HepG2 (cell line): Measurements from ENCODE around the gene PEAK3. TPM values are rescaled to one million over a fixed set of nuclear protein-coding genes. Genes with fewer than 3 reads are reported as not detected.
A peak's percentile ranks its signal among the peaks of the same experiment; 100 is the strongest.

Experiments used
- FOXA3 ChIP-seq: IDR thresholded peaks from 2 replicates; pipeline ENCODE4 v1.6.1; 2016; ENCODE audit warnings: missing genetic modification reagents, missing compliant biosample characterization
- GATAD2A ChIP-seq: IDR thresholded peaks from 2 replicates; pipeline ENCODE4 v1.6.1; 2016
- GFI1 ChIP-seq: sonication (generic); formaldehyde crosslinking; IDR thresholded peaks from 2 replicates; pipeline ENCODE4 v1.5.0; 2020; ENCODE audit warnings: missing genetic modification reagents, mild to moderate bottlenecking, borderline replicate concordance
- HNF1B ChIP-seq: sonication (generic); formaldehyde crosslinking; IDR thresholded peaks from 2 replicates; pipeline ENCODE4 v1.5.1; 2020; ENCODE audit warnings: mild to moderate bottlenecking, moderate library complexity, missing genetic modification reagents
- IKZF4 ChIP-seq: sonication (generic); formaldehyde crosslinking; IDR thresholded peaks from 2 replicates; pipeline ENCODE4 v1.5.1; 2020; ENCODE audit warnings: borderline replicate concordance, mild to moderate bottlenecking, low read depth, missing genetic modification reagents; ENCODE audit errors: not compliant biosample characterization
- KDM4B ChIP-seq: sonication (generic); formaldehyde crosslinking; IDR thresholded peaks from 2 replicates; pipeline ENCODE4 v1.4.0; 2020; ENCODE audit warnings: missing genetic modification reagents
- MATR3 ChIP-seq: sonication (generic); formaldehyde crosslinking; IDR thresholded peaks from 2 replicates; pipeline ENCODE4 v1.4.0; 2020; ENCODE audit warnings: missing genetic modification reagents
- MLLT10 ChIP-seq: sonication (generic); formaldehyde crosslinking; IDR thresholded peaks from 2 replicates; pipeline ENCODE4 v1.4.0; 2020; ENCODE audit warnings: missing genetic modification reagents
- RORA ChIP-seq: sonication (generic); formaldehyde crosslinking; IDR thresholded peaks from 2 replicates; pipeline ENCODE4 v1.5.0; 2020; ENCODE audit warnings: mild to moderate bottlenecking, missing genetic modification reagents, moderate library complexity
- SKI ChIP-seq: fragments of 450-650 bp; IDR thresholded peaks from one replicate; pipeline ENCODE4 v1.6.1; 2018; ENCODE audit warnings: mild to moderate bottlenecking; ENCODE audit not compliant: partially characterized antibody
- TBL1XR1 ChIP-seq: fragments of 150-350 bp; IDR thresholded peaks from 2 replicates; pipeline ENCODE4 v1.6.1; 2014; ENCODE audit warnings: borderline replicate concordance, low read length; ENCODE audit not compliant: partially characterized antibody
- TBX3 ChIP-seq: fragments of 450-650 bp; IDR thresholded peaks from 2 replicates; pipeline ENCODE4 v1.6.1; 2017; ENCODE audit warnings: antibody characterized with exemption, mild to moderate bottlenecking, inconsistent platforms, borderline replicate concordance
- TEAD3 ChIP-seq: optimal IDR thresholded peaks from 2 replicates; pipeline ENCODE3; 2016; ENCODE audit warnings: borderline replicate concordance
- TMF1 ChIP-seq: sonication (generic); formaldehyde crosslinking; IDR thresholded peaks from 2 replicates; pipeline ENCODE4 v1.8.1; 2022; ENCODE audit warnings: low read depth, missing genetic modification reagents
- TP53 ChIP-seq: sonication (generic); formaldehyde crosslinking; conservative IDR thresholded peaks from 2 replicates; pipeline ENCODE4 v1.4.0; 2020; ENCODE audit warnings: missing genetic modification reagents
- ZKSCAN1 ChIP-seq: fragments of 150-350 bp; IDR thresholded peaks from 2 replicates; pipeline ENCODE4 v1.6.1; 2014; ENCODE audit warnings: low read length
- ZMYM3 ChIP-seq: sonication (generic); formaldehyde crosslinking; IDR thresholded peaks from 2 replicates; pipeline ENCODE4 v1.5.1; 2020; ENCODE audit warnings: mild to moderate bottlenecking, missing genetic modification reagents
- ZNF230 ChIP-seq: sonication (generic); formaldehyde crosslinking; IDR thresholded peaks from 2 replicates; pipeline ENCODE4 v1.4.0; 2020; ENCODE audit warnings: mild to moderate bottlenecking, missing genetic modification reagents
- ZNF274 ChIP-seq: sonication (generic); formaldehyde crosslinking; IDR thresholded peaks from 2 replicates; pipeline ENCODE4 v1.5.1; 2020; ENCODE audit warnings: mild to moderate bottlenecking, missing genetic modification reagents
- ZNF460 ChIP-seq: sonication (generic); formaldehyde crosslinking; IDR thresholded peaks from 2 replicates; pipeline ENCODE4 v1.5.1; 2020; ENCODE audit warnings: missing genetic modification reagents, mild to moderate bottlenecking, borderline replicate concordance
- ZNF468 ChIP-seq: sonication (generic); formaldehyde crosslinking; IDR thresholded peaks from 2 replicates; pipeline ENCODE4 v1.8.0; 2022; ENCODE audit warnings: mild to moderate bottlenecking, moderate library complexity, missing genetic modification reagents
- ZNF616 ChIP-seq: sonication (generic); formaldehyde crosslinking; IDR thresholded peaks from 2 replicates; pipeline ENCODE4 v1.5.0; 2020; ENCODE audit warnings: low read depth, mild to moderate bottlenecking, missing genetic modification reagents
- ZNF773 ChIP-seq: sonication (generic); formaldehyde crosslinking; IDR thresholded peaks from 2 replicates; pipeline ENCODE4 v1.4.0; 2020; ENCODE audit warnings: missing genetic modification reagents, borderline replicate concordance
- polyA plus RNA-seq, 8 experiments: library from polyadenylated mRNA; depleted of rRNA in 3 of 8; stranded (reverse) in 7 of 8; unstranded in 1 of 8; fragments of >200 nt; fragmentation: Illumina TruSeq in 4 of 8; extraction: Trizol in 4 of 8; gene quantifications; 2 replicates each; pipeline versions ENCODE4 v1.2.1 to v1.2.3, GENCODE V29; 2011 to 2016; ENCODE audit warnings: low read depth in 4 of 8, missing spikeins in 1 of 8, mixed read lengths in 1 of 8; ENCODE audit not compliant: insufficient read depth in 1 of 8
- total RNA-seq, 5 experiments: library from RNA; depleted of rRNA; stranded (reverse); fragments of >200 nt; fragmentation: Illumina TruSeq; extraction: Trizol; gene quantifications; 2 replicates each; pipeline ENCODE4 v1.2.3, GENCODE V29; 2016; ENCODE audit warnings: low read depth in 1 of 5
- TF ChIP-seq, protein P1 (sequence below): sonication (generic); formaldehyde crosslinking; IDR thresholded peaks from 2 replicates; pipeline ENCODE4 v1.8.1; 2023; ENCODE audit warnings: missing genetic modification reagents, mild to moderate bottlenecking, borderline replicate concordance
- TF ChIP-seq, protein P2 (sequence below): sonication (generic); formaldehyde crosslinking; IDR thresholded peaks from 2 replicates; pipeline ENCODE4 v1.9.0; 2021; ENCODE audit warnings: missing genetic modification reagents, mild to moderate bottlenecking, borderline replicate concordance
- TF ChIP-seq, protein P3 (sequence below): IDR thresholded peaks from 2 replicates; pipeline ENCODE4 v1.6.1; 2016; ENCODE audit warnings: mild to moderate bottlenecking, missing biosample characterization, missing genetic modification reagents

The PEAK3 gene
- total and polyA plus RNA-seq, 2 of the 13 experiments (the other 11 are each of a cell fraction or from before 2014, with no cell fraction given): not detected

GRCh38 chr19:2315818-2316353, 33.9 kb upstream of the PEAK3 start (continued):
- TF ChIP-seq KDM4B (CRISPR knock-in tag): no peak
- TF ChIP-seq MATR3 (CRISPR knock-in tag): no peak
- peak; percentile 63 for TF ChIP-seq GATAD2A
- TF ChIP-seq SKI: peak; percentile 33
- TF ChIP-seq ZMYM3 (CRISPR knock-in tag): no peak
- TF ChIP-seq, protein P1, sequence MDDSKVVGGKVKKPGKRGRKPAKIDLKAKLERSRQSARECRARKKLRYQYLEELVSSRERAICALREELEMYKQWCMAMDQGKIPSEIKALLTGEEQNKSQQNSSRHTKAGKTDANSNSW: no peak
- TF ChIP-seq MLLT10 (CRISPR knock-in tag): no peak
- TF ChIP-seq IKZF4: no peak
- TF ChIP-seq ZNF274 (CRISPR knock-in tag): 0 out of 2 replicates have a peak, but pooled peaks have one; percentile 54
- TF ChIP-seq GFI1 (CRISPR knock-in tag): no peak
- peak; percentile 69 for TF ChIP-seq HNF1B
- TF ChIP-seq RORA (CRISPR knock-in tag): no peak
- TF ChIP-seq TBX3: no peak
- TF ChIP-seq ZNF230 (CRISPR knock-in tag): no peak
- TF ChIP-seq TP53 (CRISPR knock-in tag): no peak
- TF ChIP-seq TMF1 (CRISPR knock-in tag): no peak
- TF ChIP-seq ZNF468 (CRISPR knock-in tag): no peak
- TF ChIP-seq TBL1XR1: no peak
- TF ChIP-seq, protein P2, sequence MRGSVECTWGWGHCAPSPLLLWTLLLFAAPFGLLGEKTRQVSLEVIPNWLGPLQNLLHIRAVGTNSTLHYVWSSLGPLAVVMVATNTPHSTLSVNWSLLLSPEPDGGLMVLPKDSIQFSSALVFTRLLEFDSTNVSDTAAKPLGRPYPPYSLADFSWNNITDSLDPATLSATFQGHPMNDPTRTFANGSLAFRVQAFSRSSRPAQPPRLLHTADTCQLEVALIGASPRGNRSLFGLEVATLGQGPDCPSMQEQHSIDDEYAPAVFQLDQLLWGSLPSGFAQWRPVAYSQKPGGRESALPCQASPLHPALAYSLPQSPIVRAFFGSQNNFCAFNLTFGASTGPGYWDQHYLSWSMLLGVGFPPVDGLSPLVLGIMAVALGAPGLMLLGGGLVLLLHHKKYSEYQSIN (CRISPR knock-in tag): no peak
- TF ChIP-seq, protein P3, sequence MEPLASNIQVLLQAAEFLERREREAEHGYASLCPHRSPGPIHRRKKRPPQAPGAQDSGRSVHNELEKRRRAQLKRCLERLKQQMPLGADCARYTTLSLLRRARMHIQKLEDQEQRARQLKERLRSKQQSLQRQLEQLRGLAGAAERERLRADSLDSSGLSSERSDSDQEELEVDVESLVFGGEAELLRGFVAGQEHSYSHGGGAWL: no peak
- TF ChIP-seq ZNF773 (CRISPR knock-in tag): no peak
- TF ChIP-seq ZKSCAN1: no peak
- peak; percentile 34; the same call in 1 of the 2 replicates for TF ChIP-seq FOXA3 (CRISPR knock-in tag)
- no peak for TF ChIP-seq ZNF616 (CRISPR knock-in tag)
- no peak for TF ChIP-seq TEAD3 (CRISPR knock-in tag)
- no peak for TF ChIP-seq ZNF460 (CRISPR knock-in tag)
